Liver (tissue), 9 donors: ENCODE results near the gene PIGV. TPM values are rescaled to one million over a fixed set of nuclear protein-coding genes. Genes with fewer than 3 reads are reported as not detected.

Experiments
- DNase-seq: peaks from one replicate; pipeline ENCODE4 v3.0.0-alpha.2; 2017; ENCODE audit warnings: low spot score
- H3K27ac ChIP-seq, 2 donors: one replicate each; pipeline ENCODE4 v1.7.0; 2013; ENCODE audit warnings: inconsistent platforms in 2 of 2, low read length in 2 of 2, control low read depth in 1 of 2, low read depth in 1 of 2, mild to moderate bottlenecking in 1 of 2
- H3K27me3 ChIP-seq, 4 donors: one replicate each; pipeline versions ENCODE4 v1.6.1 to v1.7.0; 2013; ENCODE audit warnings: low read length in 3 of 4, inconsistent platforms in 1 of 4, mild to moderate bottlenecking in 1 of 4, moderate library complexity in 1 of 4; ENCODE audit not compliant: control insufficient read depth in 4 of 4, insufficient read depth in 4 of 4
- H3K36me3 ChIP-seq, 4 donors: one replicate each; pipeline versions ENCODE4 v1.6.1 to v1.7.0; 2013; ENCODE audit warnings: low read length in 3 of 4, mild to moderate bottlenecking in 3 of 4, low read depth in 1 of 4, moderate library complexity in 1 of 4; ENCODE audit not compliant: control insufficient read depth in 4 of 4, insufficient read depth in 3 of 4
- H3K4me1 ChIP-seq, 4 donors: one replicate each; pipeline versions ENCODE4 v1.6.1 to v1.7.0; 2013; ENCODE audit warnings: low read length in 3 of 4, mild to moderate bottlenecking in 3 of 4, moderate library complexity in 1 of 4; ENCODE audit not compliant: control insufficient read depth in 4 of 4, insufficient read depth in 4 of 4
- H3K4me3 ChIP-seq, 3 donors: one replicate each; pipeline versions ENCODE4 v1.6.1 to v1.7.0; 2013; ENCODE audit warnings: low read length in 3 of 3, control low read depth in 1 of 3, low read depth in 1 of 3, mild to moderate bottlenecking in 1 of 3
- H3K9ac ChIP-seq, 2 donors: one replicate each; pipeline ENCODE4 v1.7.0; 2013; ENCODE audit warnings: low read length in 2 of 2, mild to moderate bottlenecking in 2 of 2, moderate library complexity in 2 of 2, control low read depth in 1 of 2, low read depth in 1 of 2
- H3K9me3 ChIP-seq, 4 donors: one replicate each; pipeline versions ENCODE4 v1.6.1 to v1.7.0; 2013; ENCODE audit warnings: low read length in 3 of 4; ENCODE audit not compliant: control insufficient read depth in 4 of 4
- ATF3 ChIP-seq: IDR thresholded peaks from 2 replicates; pipeline ENCODE4 v1.6.1; 2016; ENCODE audit warnings: antibody characterized with exemption
- CTCF ChIP-seq: fragments of 150-350 bp; IDR thresholded peaks from 2 replicates; pipeline ENCODE4 v1.5.1; 2017; ENCODE audit warnings: improper control_type of control experiment, low read depth, low read length; ENCODE audit not compliant: missing input control
- EGR1 ChIP-seq, 2 donors: IDR thresholded peaks; 2 replicates each; pipeline ENCODE4 v1.6.1; 2016 to 2018; ENCODE audit warnings: antibody characterized with exemption in 2 of 2, low read depth in 2 of 2
- FOXA1 ChIP-seq: IDR thresholded peaks from 2 replicates; pipeline ENCODE4 v1.6.1; 2016; ENCODE audit warnings: antibody characterized with exemption
- FOXA2 ChIP-seq: IDR thresholded peaks from 2 replicates; pipeline ENCODE4 v1.6.1; 2016; ENCODE audit warnings: antibody characterized with exemption
- HNF4A ChIP-seq, 2 donors: conservative IDR thresholded peaks; 2 replicates each; pipeline ENCODE4 v1.6.1; 2016; ENCODE audit warnings: antibody characterized with exemption in 2 of 2, mild to moderate bottlenecking in 2 of 2
- JUND ChIP-seq, 2 donors: IDR thresholded peaks; 2 replicates each; pipeline ENCODE4 v1.6.1; 2016; ENCODE audit warnings: antibody characterized with exemption in 2 of 2
- MAX ChIP-seq: IDR thresholded peaks from 2 replicates; pipeline ENCODE4 v1.6.1; 2016; ENCODE audit warnings: antibody characterized with exemption
- NR2F2 ChIP-seq: IDR thresholded peaks from 2 replicates; pipeline ENCODE4 v1.6.1; 2016; ENCODE audit warnings: antibody characterized with exemption
- RAD21 ChIP-seq, 2 donors: IDR thresholded peaks; 2 replicates each; pipeline ENCODE4 v1.6.1; 2016; ENCODE audit warnings: antibody characterized with exemption in 2 of 2, mild to moderate bottlenecking in 2 of 2
- REST ChIP-seq: IDR thresholded peaks from 2 replicates; pipeline ENCODE4 v1.6.1; 2016; ENCODE audit warnings: antibody characterized with exemption, mild to moderate bottlenecking
- SP1 ChIP-seq: IDR thresholded peaks from 2 replicates; pipeline ENCODE4 v1.6.1; 2018; ENCODE audit warnings: antibody characterized with exemption, mild to moderate bottlenecking
- WGBS: extraction: QIAGEN DNeasy Blood & Tissue Kit; methylation state at CpG from one replicate; pipeline ENCODE4 v1.1.7; 2013; 5-methylcytosine and 5-hydroxymethylcytosine counted together
- polyA plus RNA-seq, 2 donors: library from polyadenylated mRNA; stranded (reverse) in 1 of 2; unstranded in 1 of 2; fragments of 200-250 nt in 1 of 2; fragments of >200 nt in 1 of 2; fragmentation: Nextera tagmentation in 1 of 2; extraction: Ambion mirVana in 1 of 2; gene quantifications; one replicate each; pipeline versions ENCODE4 v1.2.1 to v1.2.3, GENCODE V29; 2013 to 2015
- total RNA-seq, 2 donors: library from RNA; depleted of rRNA; stranded (reverse); fragments of >200 nt; gene quantifications; one replicate each; pipeline ENCODE4 v1.2.3, GENCODE V29; 2014
- donor health status: healthy.
- donor health status: healthy.
- donor health status: healthy.
- donor health status: healthy.
- donor health status: healthy.

Gene PIGV
- total and polyA plus RNA-seq, 4 donors, result 13.9 to 24.3 (median 14.8) TPM

GRCh38 chr1:26786437-26787380 is 1.0 kb upstream of the PIGV start (continued):
- TF ChIP-seq REST (peak; percentile 79), EGR1 (IDR thresholded peaks at IDR 0.05; ENCODE audit: low read depth in 2 of 2) (peak in 1 of 2 donors; percentile 28), FOXA2 (no peak), SP1 (peak; percentile 67), JUND (IDR thresholded peaks at IDR 0.05) (peak; percentile 19 to 41)

GRCh38 chr1:26787381-26787705 is 407 bp upstream of the PIGV start:
- H3K4me1 ChIP-seq, result peaks cover 13 to 77% (median 49%) of the 10 kb centered on the region in 4 donors
- TF ChIP-seq JUND (IDR thresholded peaks at IDR 0.05) (no peak), ATF3 (no peak), MAX (no peak), RAD21 (IDR thresholded peaks at IDR 0.05) (no peak), NR2F2 (no peak), CTCF (no peak)
- under 1% methylated on average over 11 of the region's 11 CpGs for WGBS
- peak overlapping the region; percentile 99 to 100 for H3K27ac ChIP-seq
- peak overlapping the region; percentile 74 to 94 (median 75) for H3K4me3 ChIP-seq
- H3K36me3 ChIP-seq, result no peaks in the 10 kb centered on the region
- no peak for DNase-seq
- no peaks in the 10 kb centered on the region for H3K27me3 ChIP-seq
- H3K9ac ChIP-seq, result peak overlapping the region; percentile 95 to 99
- H3K9me3 ChIP-seq, result no peaks in the 10 kb centered on the region

- Histone ChIP-seq H3K27ac (peak overlapping the region; percentile 99 to 100), H3K27me3 (no peaks in the 10 kb centered on the region), H3K4me3 (peak overlapping the region; percentile 74 to 94 (median 75)), H3K9ac (peak overlapping the region; percentile 98 to 99), H3K36me3 (peaks cover 0 to 4% (median 0%) of the 10 kb centered on the region in 4 donors), H3K9me3 (no peaks in the 10 kb centered on the region), H3K4me1 (peaks cover 10 to 76% (median 41%) of the 10 kb centered on the region in 4 donors)
- TF ChIP-seq HNF4A (conservative IDR thresholded peaks at IDR 0.05) (no peak), RAD21 (IDR thresholded peaks at IDR 0.05) (no peak), FOXA1 (no peak)
- DNase-seq, result no peak
- under 1% methylated on average over 10 of the region's 10 CpGs for WGBS
Observed at GRCh38 chr1:26788515-26788785, 700 bp downstream of the PIGV start.
